NCI-H2227 (cell line): ENCODE results near the gene HOXA3.

ENCODE experiments used
- DNase-seq: peaks from one replicate; lab custom pipeline; 2025; ENCODE audit not compliant: unreplicated experiment; lab: John Stamatoyannopoulos, UW

HOXA3 gene

DNA sequence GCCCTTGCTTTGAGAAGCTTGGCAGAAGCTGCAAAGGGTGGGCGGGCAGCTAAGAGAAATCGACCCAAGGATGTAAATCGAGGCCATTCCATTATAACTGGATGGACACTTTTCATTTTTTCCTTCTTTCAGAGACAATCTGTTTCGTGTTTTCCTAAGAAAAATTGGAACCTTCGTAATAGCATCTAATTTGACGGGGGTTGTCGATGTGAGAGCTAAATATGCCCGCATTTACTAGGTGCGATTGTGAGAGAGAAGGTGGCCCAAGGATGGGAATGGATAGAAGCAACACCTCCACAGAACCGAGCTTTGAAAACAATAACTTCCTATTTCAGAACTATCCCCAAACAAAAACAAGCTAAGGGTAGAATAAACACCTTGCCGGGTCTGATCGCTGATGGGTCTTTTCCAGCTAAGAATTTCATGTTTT lies 21.0 kb downstream of the HOXA3 start:
- DNase-seq, result no peak

DNA sequence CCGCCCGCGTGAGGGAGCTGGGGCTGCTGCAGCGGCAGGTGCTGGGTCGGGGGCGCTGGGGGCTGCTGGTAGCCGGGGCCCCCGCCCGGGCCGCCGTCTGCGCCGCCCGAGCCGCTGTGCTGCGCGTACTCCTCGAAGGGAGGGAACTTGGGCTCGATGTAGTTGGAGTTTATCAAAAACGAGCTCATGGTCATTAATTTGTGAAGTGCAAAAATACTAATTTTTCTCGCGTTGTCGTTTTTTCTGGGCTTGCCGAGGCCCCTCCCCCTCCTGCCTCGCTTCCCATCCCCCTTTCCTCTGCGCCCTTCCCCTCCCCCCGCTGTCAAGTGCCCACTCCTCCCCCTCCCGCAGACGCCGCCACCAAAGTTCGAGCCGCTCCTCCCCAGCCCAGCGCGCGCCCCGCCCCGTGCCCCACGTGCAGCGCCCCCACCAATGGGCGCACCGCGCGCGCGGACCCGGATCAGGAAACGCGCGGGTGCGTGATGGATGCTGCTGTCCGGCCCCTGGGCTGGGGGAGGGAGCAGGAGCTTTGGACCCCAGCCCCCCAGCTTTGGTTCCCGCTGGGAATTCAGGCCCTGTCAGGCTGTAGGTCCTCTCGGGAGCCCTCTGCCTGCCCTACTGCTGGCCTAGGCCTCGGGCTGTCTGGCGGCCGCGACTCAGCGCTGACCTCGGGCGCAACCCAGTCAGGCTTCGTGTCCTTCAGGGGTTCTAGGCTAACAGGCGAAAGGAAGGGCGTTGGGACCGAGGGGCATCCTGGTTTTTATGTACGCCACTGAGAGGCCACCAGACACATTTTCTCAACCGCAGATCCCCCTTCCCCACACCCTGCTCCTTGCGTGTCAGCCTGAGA lies 21.6 kb downstream of the HOXA3 start, which contains the start of gene HOXA4:
TSS of gene HOXA4 (minus strand) at position 218 of the 850 bp plus-strand sequence. CDS start at position 194, 24 bp downstream.
- peak; percentile 82 for DNase-seq

DNA sequence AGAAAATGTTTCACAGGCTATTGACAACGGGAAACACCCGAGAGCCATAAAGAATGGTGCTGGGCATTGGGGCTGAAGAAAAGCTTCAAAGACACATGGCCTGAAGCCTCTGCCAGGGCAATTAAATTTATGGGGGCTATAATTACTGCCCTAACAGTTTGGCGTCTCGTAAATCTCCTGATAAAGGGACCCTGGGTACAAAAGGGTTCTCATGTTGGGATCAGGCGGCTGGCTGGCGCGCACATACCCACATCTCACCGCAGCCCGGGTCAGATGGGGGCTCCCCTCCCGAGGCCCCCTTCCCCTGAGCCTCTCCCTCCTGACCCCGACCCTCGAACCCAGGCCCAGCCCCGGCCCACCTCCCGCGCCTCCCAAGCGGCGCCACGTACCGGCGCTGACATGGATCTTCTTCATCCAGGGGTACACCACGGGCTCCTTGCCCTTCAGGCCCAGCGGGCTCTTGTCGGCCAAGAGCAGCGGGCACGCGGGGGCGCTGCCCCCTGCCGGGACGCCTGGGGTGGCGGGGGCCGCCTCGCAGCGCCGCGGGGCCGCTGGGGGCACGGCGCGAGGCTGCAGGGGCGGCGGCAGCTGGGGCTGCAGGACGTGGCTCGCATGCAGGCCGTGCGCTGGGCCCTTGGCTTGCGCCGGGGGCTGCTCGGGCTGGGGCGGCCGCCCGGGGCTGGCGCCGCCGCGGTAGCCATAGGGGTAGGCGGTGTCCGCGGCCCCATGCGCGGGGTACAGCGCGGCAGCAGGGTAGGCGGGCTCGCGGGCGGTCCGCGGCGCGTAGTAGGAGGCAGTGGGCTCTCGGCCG lies 22.4 kb downstream of the HOXA3 start:
- DNase-seq, result no peak

DNA sequence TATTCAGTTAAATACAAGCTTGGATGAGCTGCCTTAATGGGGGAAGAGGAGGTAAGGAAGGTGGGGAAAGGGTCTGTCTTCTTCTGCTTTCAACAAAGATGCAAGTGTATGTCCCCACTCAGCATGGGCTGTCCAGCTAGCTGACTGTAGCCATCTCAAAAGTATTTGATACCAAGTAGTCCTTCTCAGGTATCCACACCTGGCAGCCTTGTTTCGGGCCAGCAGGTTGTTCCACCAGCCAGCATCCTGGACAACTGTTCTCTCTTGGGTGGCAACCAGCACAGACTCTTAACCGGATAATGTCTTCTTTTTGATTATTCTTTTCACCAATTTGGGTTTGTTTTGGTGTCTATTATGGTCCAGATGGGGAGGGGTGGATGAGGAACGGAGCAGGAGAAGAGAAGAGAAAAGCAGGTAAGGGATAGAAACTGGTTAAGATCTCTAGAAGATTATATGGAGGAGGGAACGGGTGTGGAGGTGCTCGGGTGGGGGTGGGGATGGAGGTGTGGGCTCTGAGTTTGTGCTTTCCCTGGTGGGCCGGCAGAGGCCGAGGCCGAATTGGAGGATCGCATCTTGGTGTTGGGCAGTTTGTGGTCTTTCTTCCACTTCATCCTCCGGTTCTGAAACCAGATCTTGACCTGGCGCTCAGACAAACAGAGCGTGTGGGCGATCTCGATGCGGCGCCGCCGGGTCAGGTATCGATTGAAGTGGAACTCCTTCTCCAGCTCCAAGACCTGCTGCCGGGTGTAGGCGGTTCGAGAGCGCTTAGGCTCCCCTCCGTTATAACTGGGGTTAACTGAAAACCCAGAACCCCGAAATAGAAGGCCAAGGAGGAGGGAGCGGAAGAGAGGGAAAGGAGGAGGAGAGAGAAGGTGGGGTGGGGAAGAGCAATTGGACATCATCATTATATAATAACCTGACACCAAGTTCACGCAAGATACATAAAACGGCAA lies 23.3 kb downstream of the HOXA3 start:
- no peak for DNase-seq

DNA sequence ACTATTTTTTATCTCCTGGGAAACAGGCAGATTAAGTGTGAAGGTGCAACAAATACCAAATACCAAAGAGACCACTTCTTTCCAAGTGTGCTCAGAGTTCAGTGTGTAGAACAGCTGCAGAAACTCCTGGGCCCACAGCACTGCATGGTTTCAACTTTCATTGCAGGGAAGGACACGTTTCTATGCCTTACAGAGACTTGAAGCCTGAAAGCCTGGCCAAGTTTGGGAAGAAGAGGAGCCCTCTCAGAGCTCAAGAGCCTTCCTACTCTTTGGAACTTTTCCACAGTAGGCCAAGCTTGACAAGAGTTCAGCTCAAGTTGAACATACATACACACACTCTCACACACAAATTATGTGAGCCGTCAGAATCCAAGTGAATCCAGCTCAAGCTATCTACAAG lies 24.3 kb downstream of the HOXA3 start:
- DNase-seq, result no peak

GRCh38 chr7:27126596-27127327 lies 25.6 kb downstream of the HOXA3 start:
- no peak for DNase-seq

DNA sequence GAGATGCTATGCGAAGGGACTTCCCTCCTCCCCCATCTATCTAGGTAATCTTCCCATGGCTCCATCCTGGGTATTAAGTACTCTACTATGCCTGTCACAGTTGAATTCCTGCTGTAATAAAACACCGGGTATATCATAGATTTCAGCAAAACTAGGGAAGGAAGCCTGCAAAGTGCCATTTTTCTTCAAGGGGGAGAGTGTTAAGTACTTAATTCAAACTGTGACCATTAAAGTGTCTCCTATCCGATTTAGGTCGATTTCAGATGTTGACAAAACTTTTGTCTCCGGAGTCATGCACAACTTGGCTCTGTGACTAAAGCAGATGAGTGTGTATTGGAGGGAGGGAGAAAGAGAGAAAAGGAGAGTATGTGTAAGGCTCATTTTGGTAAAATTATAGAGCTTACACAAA lies 26.4 kb downstream of the HOXA3 start:
- DNase-seq, result no peak

GRCh38 chr7:27124902-27125689 lies 27.3 kb downstream of the HOXA3 start:
- no peak for DNase-seq

DNA sequence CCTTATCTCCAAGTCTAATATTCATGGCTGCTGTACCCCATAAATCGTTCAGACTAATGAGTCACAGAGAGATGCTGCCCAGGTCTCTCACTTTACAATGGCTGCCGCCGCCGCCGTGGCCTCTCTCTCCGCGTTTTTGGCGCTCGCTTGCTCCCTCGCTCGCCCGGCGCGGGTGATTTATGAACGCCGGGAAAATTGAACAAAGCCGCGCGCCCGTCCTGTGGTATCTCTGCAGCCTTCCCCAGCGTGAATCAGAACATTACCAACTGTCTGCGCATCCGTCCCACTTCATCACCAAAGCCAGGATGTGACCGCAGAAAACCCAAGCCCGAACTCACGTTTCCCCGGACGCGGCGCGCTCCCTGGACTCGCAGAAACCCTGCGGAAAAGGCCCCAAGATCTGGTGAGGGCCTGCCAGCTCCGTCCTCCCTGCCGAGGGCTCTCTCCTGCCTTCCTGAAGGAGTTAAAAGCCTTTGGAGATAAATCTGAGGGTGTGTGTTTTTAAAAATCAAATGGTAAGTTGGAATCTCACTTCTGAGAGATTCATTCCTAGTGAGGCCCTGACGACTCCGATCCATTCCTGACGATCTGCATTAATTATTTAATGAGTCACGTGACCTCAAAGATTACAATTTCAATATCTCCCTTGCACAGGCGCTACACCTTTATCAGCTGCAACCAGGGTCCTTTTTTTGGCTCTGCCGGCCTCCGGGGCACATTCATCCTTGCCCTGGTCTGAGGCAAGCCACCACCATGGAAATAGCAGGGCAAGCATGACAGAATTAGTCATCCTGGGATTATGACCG lies 28.1 kb downstream of the HOXA3 start:
- peak; percentile 16 for DNase-seq

GRCh38 chr7:27123477-27124053 lies 28.8 kb downstream of the HOXA3 start:
- DNase-seq, result no peak

GRCh38 chr7:27123007-27123476 lies 29.3 kb downstream of the HOXA3 start:
- DNase-seq, result no peak

GRCh38 chr7:27122077-27122910 lies 30.1 kb downstream of the HOXA3 start:
- DNase-seq, result no peak

- no peak for DNase-seq
Measured at GRCh38 chr7:27121684-27122076, 30.7 kb downstream of the HOXA3 start.

DNA sequence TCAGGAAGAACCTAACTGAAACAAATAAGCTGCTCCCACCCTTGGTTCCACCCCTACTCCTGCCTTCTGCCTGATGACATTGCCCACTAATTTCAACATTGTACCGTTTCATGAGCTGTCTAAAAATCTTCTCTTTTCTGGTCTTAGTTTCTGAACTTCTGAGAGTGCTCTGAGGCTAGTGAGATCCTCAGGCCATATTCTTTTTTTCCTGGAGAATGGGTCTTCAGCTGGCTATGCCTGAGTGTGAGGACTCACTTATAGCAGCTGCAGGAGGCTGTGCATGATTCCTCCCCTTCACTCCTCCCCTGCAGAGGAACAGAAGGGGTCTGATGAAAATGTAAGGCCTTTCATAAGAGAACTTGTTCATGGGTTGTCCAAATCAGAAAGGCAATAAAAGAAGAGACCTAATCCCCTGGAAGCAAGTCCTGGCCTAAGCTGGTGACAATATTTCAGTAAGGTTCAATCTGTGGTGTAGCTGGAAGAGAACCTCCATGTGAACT lies 32.9 kb downstream of the HOXA3 start:
- DNase-seq, result no peak

DNA sequence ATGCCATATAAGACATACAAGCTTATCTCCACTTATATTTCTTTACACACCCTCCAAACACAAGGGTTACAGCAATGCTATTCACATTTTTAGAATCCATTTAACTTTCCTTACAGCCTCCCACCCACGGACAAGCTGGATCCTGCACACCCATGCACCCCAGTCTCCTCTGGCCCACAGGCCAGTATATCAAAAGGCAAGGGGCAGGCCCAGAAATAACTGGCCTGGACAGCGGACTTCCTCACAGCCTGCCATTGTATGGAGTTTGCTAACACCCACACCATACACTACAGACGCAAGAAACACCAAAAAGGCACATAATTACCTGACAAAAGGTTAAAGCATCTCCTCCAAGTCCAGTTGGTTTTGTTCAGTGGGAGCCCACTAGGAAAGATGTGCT lies 33.8 kb downstream of the HOXA3 start:
- DNase-seq, result no peak

DNA sequence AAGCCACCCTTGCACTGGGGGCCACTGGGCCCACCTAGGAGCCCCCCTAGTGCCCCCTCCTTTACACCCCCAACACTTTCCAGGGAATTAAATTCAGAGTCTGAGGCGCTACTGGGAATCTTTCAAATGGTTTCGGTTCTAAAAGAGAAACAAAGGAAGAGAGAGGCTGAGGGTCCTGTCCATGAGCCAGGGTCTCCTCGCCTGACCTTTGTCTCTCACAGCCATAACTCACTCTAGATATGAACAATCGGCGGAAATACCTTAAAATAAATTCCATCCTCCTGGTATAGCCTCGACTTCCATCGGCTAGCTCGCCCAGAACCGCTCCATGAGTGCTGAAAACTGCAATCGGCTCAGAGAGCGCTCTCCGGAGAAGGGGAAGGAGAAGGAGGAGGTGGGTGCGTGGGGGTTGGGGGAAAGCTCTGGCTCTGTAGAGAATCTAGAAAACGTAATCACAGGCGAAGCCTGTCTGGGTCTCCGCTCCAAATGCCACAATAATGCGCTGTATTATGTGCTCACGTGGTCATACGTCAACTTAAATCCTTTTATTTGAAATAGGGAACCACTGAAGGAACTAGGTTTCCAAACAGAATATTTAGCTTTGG lies 34.4 kb downstream of the HOXA3 start:
- DNase-seq, result no peak
